OCI-LY3 (cell line): Measurements from ENCODE around the gene CNTN2.

Experiments
- H2AFZ ChIP-seq: fragments of 200-600, 300-600 bp; shearing (Covaris generic); 2 replicates; pipeline ENCODE4 v1.6.0; 2014; ENCODE audit warnings: antibody characterized with exemption, low read depth, low read length
- H3K27ac ChIP-seq: fragments of 200-600, 300-600 bp; sonication (generic); 2 replicates; pipeline ENCODE4 v1.5.1; 2014; ENCODE audit warnings: mild to moderate bottlenecking, low read length, moderate library complexity, mixed read lengths
- H3K27me3 ChIP-seq: fragments of 200-600, 300-600 bp; sonication (generic); 2 replicates; pipeline ENCODE4 v1.6.1; 2014; ENCODE audit warnings: low read depth, low read length, mixed read lengths
- H3K36me3 ChIP-seq: fragments of 200-600, 300-600 bp; sonication (generic); replicated peaks from 2 replicates; pipeline ENCODE3; 2014; ENCODE audit warnings: low read depth, low read length, mixed read lengths
- H3K4me1 ChIP-seq: fragments of 300-600, 200-600 bp; sonication (generic); 2 replicates; pipeline ENCODE4 v1.6.1; 2014; ENCODE audit warnings: low read length, mixed read lengths
- H3K4me2 ChIP-seq: fragments of 200-600, 300-600 bp; sonication (generic); 2 replicates; pipeline ENCODE4 v1.6.1; 2014; ENCODE audit warnings: low read length, mixed read lengths
- H3K4me3 ChIP-seq: fragments of 300-600, 200-600 bp; sonication (generic); 2 replicates; pipeline ENCODE4 v1.5.1; 2014; ENCODE audit warnings: antibody characterized with exemption, mild to moderate bottlenecking, low read length, moderate library complexity
- H3K79me2 ChIP-seq: fragments of 300-600, 200-600 bp; shearing (Covaris generic); 2 replicates; pipeline ENCODE4 v1.6.1; 2014; ENCODE audit warnings: mild to moderate bottlenecking, low read length, mixed read lengths
- H3K9ac ChIP-seq: fragments of 300-600, 200-600 bp; shearing (Covaris generic); 2 replicates; pipeline ENCODE4 v1.6.0; 2014; ENCODE audit warnings: mild to moderate bottlenecking, low read length, moderate library complexity
- H3K9me3 ChIP-seq: fragments of 200-600, 300-600 bp; shearing (Covaris generic); 2 replicates; pipeline ENCODE4 v1.6.1; 2014; ENCODE audit warnings: low read length, mixed read lengths; ENCODE audit not compliant: insufficient read depth
- H4K20me1 ChIP-seq: fragments of 200-600, 300-600 bp; sonication (generic); 2 replicates; pipeline ENCODE4 v1.6.1; 2016; ENCODE audit warnings: low read length, mixed read lengths; ENCODE audit not compliant: insufficient read depth
- EZH2phosphoT487 ChIP-seq: fragments of 200-600 bp; shearing (Covaris generic); IDR thresholded peaks from 2 replicates; pipeline ENCODE4 v1.6.1; 2018; ENCODE audit warnings: antibody characterized with exemption, mixed run types, low read depth
- TF ChIP-seq, protein P1 (sequence below): fragments of 200-600, 300-600 bp; sonication (generic); IDR thresholded peaks from 2 replicates; pipeline ENCODE4 v1.5.1; 2014; ENCODE audit warnings: antibody characterized with exemption, low read length, low read depth

Gene CNTN2

DNA sequence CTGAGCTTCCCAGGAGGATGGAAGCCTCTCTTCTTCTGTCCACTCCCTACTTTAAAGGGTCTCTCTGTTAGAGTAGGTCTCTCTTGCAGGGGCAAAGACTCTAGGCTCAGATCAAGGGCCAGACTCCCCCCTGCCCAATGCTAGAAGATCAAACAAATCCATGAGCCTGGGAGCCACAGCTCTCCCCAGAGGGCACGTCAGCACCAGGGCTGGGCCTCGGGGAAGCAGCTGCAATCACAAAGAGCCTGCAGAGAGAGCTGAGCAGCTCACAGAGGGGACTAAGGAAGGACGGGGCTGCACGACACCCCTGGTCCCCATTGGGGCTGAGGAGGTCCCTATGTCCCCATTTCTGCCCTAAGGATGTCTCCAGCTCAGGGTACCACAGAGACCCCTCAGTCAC is 3.9 kb downstream of the CNTN2 start:
- no peak overlapping the region for H3K9ac ChIP-seq
- H3K9me3 ChIP-seq, result no peaks in the 10 kb centered on the region
- no peak for TF ChIP-seq EZH2phosphoT487
- TF ChIP-seq, protein P1, sequence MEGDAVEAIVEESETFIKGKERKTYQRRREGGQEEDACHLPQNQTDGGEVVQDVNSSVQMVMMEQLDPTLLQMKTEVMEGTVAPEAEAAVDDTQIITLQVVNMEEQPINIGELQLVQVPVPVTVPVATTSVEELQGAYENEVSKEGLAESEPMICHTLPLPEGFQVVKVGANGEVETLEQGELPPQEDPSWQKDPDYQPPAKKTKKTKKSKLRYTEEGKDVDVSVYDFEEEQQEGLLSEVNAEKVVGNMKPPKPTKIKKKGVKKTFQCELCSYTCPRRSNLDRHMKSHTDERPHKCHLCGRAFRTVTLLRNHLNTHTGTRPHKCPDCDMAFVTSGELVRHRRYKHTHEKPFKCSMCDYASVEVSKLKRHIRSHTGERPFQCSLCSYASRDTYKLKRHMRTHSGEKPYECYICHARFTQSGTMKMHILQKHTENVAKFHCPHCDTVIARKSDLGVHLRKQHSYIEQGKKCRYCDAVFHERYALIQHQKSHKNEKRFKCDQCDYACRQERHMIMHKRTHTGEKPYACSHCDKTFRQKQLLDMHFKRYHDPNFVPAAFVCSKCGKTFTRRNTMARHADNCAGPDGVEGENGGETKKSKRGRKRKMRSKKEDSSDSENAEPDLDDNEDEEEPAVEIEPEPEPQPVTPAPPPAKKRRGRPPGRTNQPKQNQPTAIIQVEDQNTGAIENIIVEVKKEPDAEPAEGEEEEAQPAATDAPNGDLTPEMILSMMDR, result no peak
- no peaks in the 10 kb centered on the region for H4K20me1 ChIP-seq
- no peak overlapping the region for H3K27ac ChIP-seq
- no peak overlapping the region for H2AFZ ChIP-seq
- H3K4me1 ChIP-seq, result no peaks in the 10 kb centered on the region
- no peak overlapping the region for H3K4me2 ChIP-seq
- no peak overlapping the region for H3K4me3 ChIP-seq
- peaks cover 72% of the 10 kb centered on the region for H3K27me3 ChIP-seq
- no peaks in the 10 kb centered on the region for H3K79me2 ChIP-seq
- H3K36me3 ChIP-seq, result no peaks in the 10 kb centered on the region

DNA sequence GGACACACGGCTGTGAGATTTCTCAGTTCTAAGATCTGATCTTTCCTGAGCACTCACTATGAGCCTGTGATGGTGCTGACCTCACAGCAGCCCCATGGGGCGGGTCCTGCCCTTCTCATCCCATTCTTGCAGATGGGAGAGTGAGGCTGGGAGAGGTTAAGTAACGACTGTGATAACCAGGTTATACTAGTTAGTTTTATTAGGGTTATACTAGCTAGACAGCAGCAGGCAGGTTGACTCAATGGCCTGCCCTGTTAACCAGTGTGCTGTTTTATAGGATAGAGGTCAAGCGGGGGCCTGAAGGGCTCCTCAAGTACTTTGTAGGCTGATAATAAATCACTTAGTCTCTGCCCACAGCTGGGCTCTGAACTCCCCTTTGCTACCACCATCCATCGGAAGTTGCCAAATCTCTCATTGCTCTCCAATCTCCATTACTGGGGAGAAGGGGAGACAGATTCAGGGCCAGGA is 4.8 kb downstream of the CNTN2 start:
- Histone ChIP-seq H3K27me3 (peaks cover 77% of the 10 kb centered on the region), H2AFZ (no peak overlapping the region), H3K36me3 (no peaks in the 10 kb centered on the region), H4K20me1 (no peaks in the 10 kb centered on the region), H3K27ac (no peak overlapping the region), H3K79me2 (no peaks in the 10 kb centered on the region), H3K4me2 (no peak overlapping the region), H3K9me3 (no peaks in the 10 kb centered on the region), H3K9ac (no peak overlapping the region), H3K4me3 (no peak overlapping the region), H3K4me1 (peaks cover 5% of the 10 kb centered on the region)
- no peak for TF ChIP-seq EZH2phosphoT487
- TF ChIP-seq, protein P1, result no peak

DNA sequence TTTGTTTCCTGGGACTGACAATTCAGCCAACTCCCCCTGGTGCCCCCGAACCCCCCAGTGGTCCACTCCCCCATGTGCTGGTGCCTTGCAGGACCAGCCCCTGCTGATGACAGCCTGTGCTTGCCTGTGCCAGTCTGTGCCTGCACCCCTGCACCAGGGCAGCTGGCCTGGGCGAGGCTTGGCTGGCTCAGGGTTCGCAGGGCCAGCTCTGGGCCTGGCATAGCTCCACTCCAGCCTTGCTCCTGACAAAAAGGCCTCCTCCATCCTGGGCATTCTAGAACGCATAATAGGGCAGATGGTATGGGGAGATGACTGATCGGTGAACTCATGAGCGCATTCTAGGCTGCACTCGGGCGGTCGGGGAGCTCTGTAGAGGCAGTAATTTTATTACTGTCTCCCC is 5.4 kb downstream of the CNTN2 start:
- Histone ChIP-seq H3K9me3 (no peaks in the 10 kb centered on the region), H3K27me3 (peaks cover 83% of the 10 kb centered on the region), H3K4me2 (no peak overlapping the region), H2AFZ (no peak overlapping the region), H3K27ac (no peak overlapping the region), H3K79me2 (no peaks in the 10 kb centered on the region), H3K4me1 (peaks cover 7% of the 10 kb centered on the region), H3K4me3 (no peak overlapping the region), H3K9ac (no peak overlapping the region), H3K36me3 (no peaks in the 10 kb centered on the region), H4K20me1 (no peaks in the 10 kb centered on the region)
- no peak for TF ChIP-seq EZH2phosphoT487
- TF ChIP-seq, protein P1, result no peak

DNA sequence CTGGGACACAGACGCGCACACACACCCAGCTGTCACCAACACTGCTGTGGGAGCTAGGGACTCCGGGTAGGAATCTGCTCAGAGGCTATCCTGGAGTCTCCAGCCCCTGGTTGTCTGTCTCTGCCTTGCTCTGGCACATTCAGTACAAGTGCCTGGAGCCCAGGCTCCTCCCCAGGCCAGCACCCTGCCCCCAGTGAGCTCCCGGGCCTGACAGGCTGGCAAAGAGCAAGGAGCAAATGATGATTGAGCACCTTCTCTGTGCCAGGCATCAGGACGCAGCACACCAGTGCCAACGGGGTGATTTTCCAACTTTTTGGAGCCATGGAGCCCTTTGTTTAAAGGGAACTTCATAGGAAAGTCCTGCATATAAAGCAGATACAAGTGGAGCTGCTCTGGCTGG is 6.5 kb downstream of the CNTN2 start:
- no peak overlapping the region for H3K4me2 ChIP-seq
- H3K4me1 ChIP-seq, result peaks cover 7% of the 10 kb centered on the region
- H3K27ac ChIP-seq, result no peak overlapping the region
- H3K9me3 ChIP-seq, result no peaks in the 10 kb centered on the region
- H2AFZ ChIP-seq, result no peak overlapping the region
- no peak overlapping the region for H3K9ac ChIP-seq
- H3K79me2 ChIP-seq, result no peaks in the 10 kb centered on the region
- no peak overlapping the region for H3K4me3 ChIP-seq
- H4K20me1 ChIP-seq, result no peaks in the 10 kb centered on the region
- no peaks in the 10 kb centered on the region for H3K36me3 ChIP-seq
- TF ChIP-seq, protein P1, result no peak
- TF ChIP-seq EZH2phosphoT487, result no peak
- H3K27me3 ChIP-seq, result peaks cover 84% of the 10 kb centered on the region
